Keratinocyte (primary cell): ENCODE results near the gene TBX20. TPM values are rescaled to one million over a fixed set of nuclear protein-coding genes. Genes with fewer than 3 reads are reported as not detected.

ENCODE experiments used
- DNase-seq: peaks from one replicate; pipeline ENCODE4 v3.0.0-alpha.2; 2011; ENCODE audit warnings: low read depth, missing footprints, low spot score
- FAIRE-seq: peaks from 2 replicates; lab custom pipeline; 2011; peaks lifted over from hg19 to GRCh38; lab: Jason Lieb, UNC
- H2AFZ ChIP-seq: 2 replicates; pipeline ENCODE4 v1.6.0; 2012; ENCODE audit warnings: low read length, control low read depth, inconsistent platforms; ENCODE audit not compliant: control insufficient read depth
- H3K27ac ChIP-seq: 2 replicates; pipeline ENCODE4 v1.5.1; 2011; ENCODE audit warnings: low read length; ENCODE audit not compliant: control insufficient read depth, insufficient read depth
- H3K27me3 ChIP-seq: 3 replicates; pipeline ENCODE4 v1.6.0; 2011; ENCODE audit warnings: low read length; ENCODE audit not compliant: control insufficient read depth, insufficient read depth; ENCODE audit errors: extremely low read depth
- H3K36me3 ChIP-seq, 2 experiments: 2 replicates in 1 of 2; 3 replicates in 1 of 2; pipeline ENCODE4 v1.5.1; 2011; ENCODE audit warnings: low read length in 2 of 2, mild to moderate bottlenecking in 1 of 2; ENCODE audit not compliant: control insufficient read depth in 2 of 2, insufficient read depth in 2 of 2; ENCODE audit errors: extremely low read depth in 1 of 2
- H3K4me1 ChIP-seq: 3 replicates; pipeline ENCODE4 v1.5.1; 2011; ENCODE audit warnings: low read length; ENCODE audit not compliant: control insufficient read depth, insufficient read depth; ENCODE audit errors: extremely low read depth
- H3K4me2 ChIP-seq: 3 replicates; pipeline ENCODE4 v1.6.0; 2011; ENCODE audit warnings: low read depth, low read length; ENCODE audit not compliant: control insufficient read depth, insufficient read depth; ENCODE audit errors: extremely low read depth
- H3K4me3 ChIP-seq, 3 experiments: fragments of 200-600 bp in 1 of 3; sonication (generic) in 1 of 3; 2 replicates in 2 of 3; 3 replicates in 1 of 3; pipeline ENCODE4 v1.5.1; 2011 to 2016; ENCODE audit warnings: low read length in 3 of 3, mild to moderate bottlenecking in 3 of 3, control low read depth in 2 of 3, inconsistent platforms in 1 of 3, low read depth in 1 of 3, mixed read lengths in 1 of 3, mixed run types in 1 of 3, moderate library complexity in 1 of 3; ENCODE audit not compliant: control insufficient read depth in 2 of 3, insufficient read depth in 2 of 3; ENCODE audit errors: extremely low read depth in 1 of 3
- H3K79me2 ChIP-seq: 2 replicates; pipeline ENCODE4 v1.6.0; 2012; ENCODE audit warnings: low read length; ENCODE audit not compliant: control insufficient read depth, insufficient read depth
- H3K9ac ChIP-seq: 3 replicates; pipeline ENCODE4 v1.6.0; 2011; ENCODE audit warnings: low read length; ENCODE audit not compliant: control insufficient read depth, insufficient read depth; ENCODE audit errors: extremely low read depth
- H3K9me1 ChIP-seq: 3 replicates; pipeline ENCODE4 v1.6.0; 2011; ENCODE audit warnings: low read length; ENCODE audit not compliant: control insufficient read depth, insufficient read depth; ENCODE audit errors: extremely low read depth
- H3K9me3 ChIP-seq: 2 replicates; pipeline ENCODE4 v1.5.1; 2012; ENCODE audit warnings: low read depth, low read length; ENCODE audit not compliant: control insufficient read depth
- H4K20me1 ChIP-seq: 3 replicates; pipeline ENCODE4 v1.6.0; 2011; ENCODE audit warnings: low read length; ENCODE audit not compliant: control insufficient read depth, insufficient read depth; ENCODE audit errors: extremely low read depth
- CTCF ChIP-seq, 3 experiments: IDR thresholded peaks in 1 of 3; conservative IDR thresholded peaks in 1 of 3; optimal IDR thresholded peaks in 1 of 3; 2 replicates in 2 of 3; 3 replicates in 1 of 3; pipeline versions ENCODE3 to v1.5.1; 2011; ENCODE audit warnings: low read length in 3 of 3, mild to moderate bottlenecking in 3 of 3, moderate library complexity in 2 of 3, control low read depth in 1 of 3, inconsistent platforms in 1 of 3; ENCODE audit not compliant: insufficient read depth in 2 of 3; ENCODE audit errors: extremely low read depth in 1 of 3
- EZH2 ChIP-seq: IDR thresholded peaks from one replicate; pipeline ENCODE4 v1.6.1; 2012; ENCODE audit warnings: inconsistent platforms, mild to moderate bottlenecking, low read length, moderate library complexity
- dilution Hi-C: fragments of 300-500 bp; cut with MboI; formaldehyde crosslinking; loops from one replicate; pipeline ENCODE4 v1.7.0; 2020; ENCODE audit warnings: low sequenced_read_pairs; ENCODE audit not compliant: extremely low pct_ligation_motif_present
- polyA plus RNA-seq, 5 experiments: library from polyadenylated mRNA; depleted of rRNA in 3 of 5; stranded (reverse) in 3 of 5; stranded (forward) in 1 of 5; unstranded in 1 of 5; fragments of >200 nt; gene quantifications; 1 replicate in 1 of 5; 2 replicates in 3 of 5; 3 replicates in 1 of 5; pipeline versions ENCODE4 v1.2.1 to v1.2.3, GENCODE V29; 2011 to 2012; ENCODE audit warnings: missing spikeins in 2 of 5, low read depth in 1 of 5, low replicate concordance in 1 of 5

The TBX20 gene
- polyA plus RNA-seq, 1 donor (not counting 4 experiments of a cell fraction or from before 2014, with no cell fraction given): not detected

GRCh38 chr7:35268953-35269352 lies 15.1 kb upstream of the TBX20 start:
- no peak for TF ChIP-seq EZH2
- TF ChIP-seq CTCF (optimal IDR thresholded peaks at IDR 0.05 in 1 of 3, IDR thresholded peaks at IDR 0.05 in 1 of 3, conservative IDR thresholded peaks at IDR 0.05 in 1 of 3; ENCODE audit: extremely low read depth in 1 of 3, insufficient read depth in 2 of 3, low read length in 3 of 3): no peak
- dilution Hi-C loops: no loop called here
- H3K9ac ChIP-seq: no peak overlapping the region
- no peak overlapping the region for H2AFZ ChIP-seq
- H3K4me1 ChIP-seq: no peaks in the 10 kb centered on the region
- H3K4me2 ChIP-seq: no peak overlapping the region
- no peak for DNase-seq
- no peaks in the 10 kb centered on the region for H3K9me1 ChIP-seq
- no peak overlapping the region for H3K27ac ChIP-seq
- H3K27me3 ChIP-seq: no peaks in the 10 kb centered on the region
- no peaks in the 10 kb centered on the region for H3K36me3 ChIP-seq
- H3K79me2 ChIP-seq: no peaks in the 10 kb centered on the region
- FAIRE-seq: no peak
- no peaks in the 10 kb centered on the region for H4K20me1 ChIP-seq
- H3K9me3 ChIP-seq: no peaks in the 10 kb centered on the region
- H3K4me3 ChIP-seq: no peak overlapping the region

GRCh38 chr7:35267411-35267810 lies 13.5 kb upstream of the TBX20 start:
- Histone ChIP-seq H3K27ac (no peak overlapping the region), H2AFZ (no peak overlapping the region), H3K9ac (no peak overlapping the region), H3K4me1 (no peaks in the 10 kb centered on the region), H3K79me2 (no peaks in the 10 kb centered on the region), H4K20me1 (no peaks in the 10 kb centered on the region), H3K9me3 (no peaks in the 10 kb centered on the region), H3K4me2 (no peak overlapping the region), H3K4me3 (no peak overlapping the region), H3K27me3 (peaks cover 11% of the 10 kb centered on the region), H3K9me1 (no peaks in the 10 kb centered on the region), H3K36me3 (no peaks in the 10 kb centered on the region)
- FAIRE-seq (no peak), DNase-seq (no peak)
- dilution Hi-C loops: no loop called here
- no peak for TF ChIP-seq EZH2

GRCh38 chr7:35263396-35263795 lies 9.5 kb upstream of the TBX20 start:
- H3K27ac ChIP-seq: no peak overlapping the region

More at GRCh38 chr7:35263396-35263795, 9.5 kb upstream of the TBX20 start:
- Histone ChIP-seq H3K79me2 (no peaks in the 10 kb centered on the region), H3K27me3 (peaks cover 51% of the 10 kb centered on the region), H3K4me1 (no peaks in the 10 kb centered on the region), H3K9ac (no peak overlapping the region), H3K4me3 (no peak overlapping the region), H3K9me3 (peaks cover 1% of the 10 kb centered on the region), H2AFZ (no peak overlapping the region), H3K9me1 (no peaks in the 10 kb centered on the region), H3K36me3 (no peaks in the 10 kb centered on the region), H3K4me2 (no peak overlapping the region), H4K20me1 (no peaks in the 10 kb centered on the region)
- dilution Hi-C loops: no loop called here
- TF ChIP-seq EZH2: no peak
- no peak for TF ChIP-seq CTCF (optimal IDR thresholded peaks at IDR 0.05 in 1 of 3, IDR thresholded peaks at IDR 0.05 in 1 of 3, conservative IDR thresholded peaks at IDR 0.05 in 1 of 3; ENCODE audit: extremely low read depth in 1 of 3, insufficient read depth in 2 of 3, low read length in 3 of 3)
- FAIRE-seq (no peak), DNase-seq (no peak)
